Frontal cortex (tissue), 4 donors: ENCODE measurements around the gene DDIAS. TPM values are rescaled to one million over a fixed set of nuclear protein-coding genes. Genes with fewer than 3 reads are reported as not detected.
"Not testable (repeated sequence)": the region's sequence is repeated elsewhere in the genome, so short reads cannot be mapped to it uniquely, and the experiment has no call there.

Source experiments
- DNase-seq, 2 donors: peaks; one replicate each; pipeline ENCODE4 v3.0.0; 2012; ENCODE audit warnings: low spot score in 2 of 2
- FAIRE-seq: peaks from 2 replicates; lab custom pipeline; 2012; peaks lifted over from hg19 to GRCh38; lab: Jason Lieb, UNC
- total RNA-seq: library from RNA; depleted of rRNA; stranded (reverse); fragments of >200 nt; gene quantifications from one replicate; pipeline ENCODE4 v1.2.3, GENCODE V29; 2014
- donor health status: control.
- donor health status: control.
- donor health status: control.

The DDIAS gene
- total RNA-seq: 1.6 TPM

GRCh38 chr11:82901165-82901921 lies at the start of gene DDIAS:
DDIAS (plus strand) TSS chr11:82901736; CDS start chr11:82914739, 13,003 bp downstream.
- FAIRE-seq (no peak), DNase-seq (peak; percentile 73 to 87)

GRCh38 chr11:82854242-82854641 lies 47.3 kb upstream of the DDIAS start:
- DNase-seq: no peak
- FAIRE-seq: no peak

- not testable (repeated sequence) for FAIRE-seq, DNase-seq
Observed at GRCh38 chr11:82854916-82855315, 46.6 kb upstream of the DDIAS start.

- DNase-seq (no peak), FAIRE-seq (no peak)
Observed at GRCh38 chr11:82855616-82856015, 45.9 kb upstream of the DDIAS start.

GRCh38 chr11:82857145-82857544 lies 44.4 kb upstream of the DDIAS start:
- no peak for FAIRE-seq
- DNase-seq: no peak

GRCh38 chr11:82858133-82858532 lies 43.4 kb upstream of the DDIAS start:
- FAIRE-seq (no peak), DNase-seq (no peak)

- FAIRE-seq (no peak), DNase-seq (no peak)
Observed at GRCh38 chr11:82858556-82859091, 42.9 kb upstream of the DDIAS start.

GRCh38 chr11:82859750-82860149 lies 41.8 kb upstream of the DDIAS start:
- no peak for DNase-seq
- FAIRE-seq: peak; percentile 44

- FAIRE-seq: no peak
- no peak for DNase-seq
Observed at GRCh38 chr11:82862379-82862778, 39.2 kb upstream of the DDIAS start.

- FAIRE-seq (no peak), DNase-seq (no peak)
Observed at GRCh38 chr11:82863209-82863608, 38.3 kb upstream of the DDIAS start.

GRCh38 chr11:82864268-82864667 lies 37.3 kb upstream of the DDIAS start:
- no peak for FAIRE-seq
- peak; percentile 28 to 34 for DNase-seq

GRCh38 chr11:82865841-82866240 lies 35.7 kb upstream of the DDIAS start:
- FAIRE-seq: no peak
- no peak for DNase-seq

GRCh38 chr11:82867495-82868082 lies 33.9 kb upstream of the DDIAS start:
- DNase-seq: peak in 1 of 2 donors; percentile 36
- no peak for FAIRE-seq

- DNase-seq (no peak), FAIRE-seq (no peak)
Observed at GRCh38 chr11:82869657-82870056, 31.9 kb upstream of the DDIAS start.

- DNase-seq (no peak), FAIRE-seq (no peak)
Observed at GRCh38 chr11:82871646-82872045, 29.9 kb upstream of the DDIAS start.

- no peak for FAIRE-seq
- no peak for DNase-seq
Observed at GRCh38 chr11:82872377-82873150, 29.0 kb upstream of the DDIAS start.

- no peak for FAIRE-seq
Observed at GRCh38 chr11:82873919-82874333, 27.6 kb upstream of the DDIAS start.

GRCh38 chr11:82874646-82875523 lies 26.7 kb upstream of the DDIAS start:
- no peak for DNase-seq
- FAIRE-seq: no peak

More at GRCh38 chr11:82873919-82874333, 27.6 kb upstream of the DDIAS start:
- no peak for DNase-seq

GRCh38 chr11:82883853-82884252 lies 17.7 kb upstream of the DDIAS start:
- no peak for DNase-seq
- no peak for FAIRE-seq
